ENCODE results near the gene KLHL29.

The KLHL29 gene

DNA sequence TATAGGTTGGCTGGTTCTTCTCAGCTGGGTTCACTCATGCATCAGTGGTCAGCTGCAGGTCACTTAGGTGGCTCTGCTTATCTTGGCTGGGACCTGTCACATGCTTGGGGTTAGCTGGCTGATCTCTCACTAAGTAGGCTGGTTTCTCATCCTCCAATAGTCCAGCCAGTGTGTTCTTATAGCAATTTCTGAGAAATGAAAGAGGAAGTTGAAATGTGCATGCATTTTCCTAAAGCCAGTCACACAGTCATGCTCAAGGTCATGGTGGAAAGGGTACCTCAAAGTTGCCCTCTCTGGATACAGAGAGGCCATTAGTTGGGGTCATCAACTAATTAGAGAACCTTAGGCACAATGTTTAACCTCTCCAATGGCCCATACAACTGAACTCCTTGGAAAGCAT is 64.4 kb downstream of the KLHL29 start:
- no peak for DNase-seq (ENCODE audit: low read depth in 2 of 2)

DNA sequence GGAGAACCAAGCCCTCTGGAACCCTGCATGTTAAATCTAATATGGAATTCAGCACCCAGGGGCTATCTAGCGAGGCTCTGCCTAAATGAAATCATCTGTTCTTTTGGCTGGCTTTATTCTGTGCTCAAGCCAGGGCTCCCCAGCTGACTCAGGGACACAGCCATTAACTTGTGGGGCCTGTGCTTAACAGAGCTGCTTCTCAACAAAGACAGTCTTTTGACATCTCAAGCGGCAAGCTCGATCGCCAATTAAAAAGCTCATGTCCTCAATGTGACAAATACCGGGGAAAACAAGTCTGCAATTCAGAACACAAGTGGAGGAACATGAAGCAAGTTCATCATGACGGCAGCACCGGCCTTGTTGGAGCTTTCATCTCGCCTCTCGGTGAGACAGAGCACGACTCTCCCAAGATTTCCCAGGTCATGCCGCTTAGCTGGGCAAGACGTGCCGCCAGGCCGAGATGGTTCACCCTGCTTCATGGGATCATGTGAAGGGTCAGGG is 64.9 kb downstream of the KLHL29 start:
- no peak for DNase-seq (ENCODE audit: low read depth in 2 of 2)

DNA sequence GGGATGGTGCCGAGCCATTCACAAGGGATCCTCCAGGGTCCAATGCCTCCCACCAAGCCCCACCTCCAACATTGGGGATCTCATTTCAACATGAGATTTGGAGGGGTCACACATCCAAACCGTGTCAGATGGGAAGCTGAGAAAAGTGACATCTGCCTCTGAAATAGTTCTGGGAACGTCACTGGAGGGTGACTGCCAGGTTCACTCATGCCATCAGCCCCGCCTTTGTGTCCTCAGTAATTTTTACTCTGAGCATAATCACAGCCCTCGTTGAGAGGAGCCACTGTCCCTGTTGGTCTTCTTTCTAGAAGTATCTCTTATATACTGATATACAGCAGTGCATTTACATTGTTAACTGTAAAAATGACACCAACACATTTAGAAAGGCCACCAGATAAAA is 67.4 kb downstream of the KLHL29 start:
- no peak for DNase-seq (ENCODE audit: low read depth in 2 of 2)

DNA sequence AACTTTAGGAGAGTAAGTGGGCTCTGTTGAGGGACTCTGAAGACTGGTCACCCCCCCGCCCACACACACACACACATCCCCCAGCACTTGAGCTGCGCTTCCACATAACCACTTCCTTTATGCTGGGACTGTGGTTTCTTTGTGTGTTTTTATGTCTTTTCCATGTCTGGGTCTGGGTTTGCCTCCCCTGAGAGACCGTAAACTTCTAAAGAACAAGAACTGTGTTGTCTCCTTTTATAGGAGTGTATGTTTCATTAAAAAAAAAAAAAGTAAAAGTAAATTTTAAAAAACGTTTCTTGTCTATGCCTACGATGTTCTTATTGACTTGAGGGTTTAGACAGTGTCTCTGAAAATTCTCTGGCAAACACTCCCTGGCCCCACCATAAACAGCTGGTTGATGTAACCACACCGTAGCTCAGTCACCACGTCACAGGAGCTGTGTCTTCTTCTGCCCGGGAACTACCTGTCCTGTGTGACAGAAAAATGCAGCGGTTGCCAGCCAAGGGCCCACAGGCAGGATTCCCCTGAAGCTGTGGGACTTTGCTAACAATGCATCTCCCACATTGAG is 68.0 kb downstream of the KLHL29 start:
- DNase-seq (ENCODE audit: low read depth in 2 of 2): no peak

DNA sequence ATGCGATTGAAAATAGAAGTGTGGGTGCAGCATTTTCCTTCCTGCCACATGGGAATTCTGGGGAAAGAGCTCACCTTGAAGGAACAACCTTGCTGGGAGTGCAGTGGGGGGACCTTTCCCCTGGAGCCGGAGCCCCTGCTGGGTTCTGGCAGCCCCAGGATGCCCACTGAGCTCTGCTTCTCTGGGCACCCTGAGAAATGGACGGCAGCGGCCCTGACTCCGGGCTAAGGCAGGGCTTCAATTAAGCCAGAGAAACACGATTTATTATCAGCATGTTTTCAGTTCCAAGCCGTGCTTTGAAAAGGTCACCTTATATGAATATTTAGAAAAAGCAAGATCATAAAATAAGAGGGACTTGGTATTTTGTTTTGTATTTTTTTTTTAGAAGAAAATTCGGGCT is 68.5 kb downstream of the KLHL29 start:
- DNase-seq (ENCODE audit: low read depth in 2 of 2): no peak

DNA sequence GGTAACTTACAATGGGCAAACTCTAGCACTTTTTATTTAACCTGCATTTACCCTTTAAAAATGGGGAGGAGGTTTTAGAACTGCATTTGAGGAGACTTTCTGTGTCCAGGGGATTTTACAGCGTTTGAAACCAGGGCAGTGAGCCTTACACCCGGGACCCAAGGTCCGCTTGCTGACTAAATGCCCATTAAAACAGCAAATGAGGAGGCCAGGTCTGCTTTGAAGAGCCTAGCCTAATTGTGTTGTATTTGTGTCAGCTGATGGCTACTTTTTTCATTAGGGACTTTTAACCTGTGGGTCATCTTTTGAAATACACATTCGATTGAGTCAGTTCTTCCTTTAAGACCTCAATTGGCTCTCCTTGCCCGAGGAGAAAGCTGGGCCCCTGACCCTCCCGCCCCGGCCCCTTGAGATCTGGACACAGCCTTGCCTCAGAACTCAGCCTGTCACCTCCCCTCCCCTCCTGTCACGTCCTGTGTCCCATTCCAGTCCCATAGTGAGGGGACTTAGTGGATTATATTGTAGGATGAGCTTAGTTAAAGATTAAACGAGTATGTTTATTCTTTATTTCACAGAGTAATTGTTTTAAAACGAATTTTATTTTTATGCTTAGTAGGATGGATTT is 69.0 kb downstream of the KLHL29 start:
- no peak for DNase-seq (ENCODE audit: low read depth in 2 of 2)

DNA sequence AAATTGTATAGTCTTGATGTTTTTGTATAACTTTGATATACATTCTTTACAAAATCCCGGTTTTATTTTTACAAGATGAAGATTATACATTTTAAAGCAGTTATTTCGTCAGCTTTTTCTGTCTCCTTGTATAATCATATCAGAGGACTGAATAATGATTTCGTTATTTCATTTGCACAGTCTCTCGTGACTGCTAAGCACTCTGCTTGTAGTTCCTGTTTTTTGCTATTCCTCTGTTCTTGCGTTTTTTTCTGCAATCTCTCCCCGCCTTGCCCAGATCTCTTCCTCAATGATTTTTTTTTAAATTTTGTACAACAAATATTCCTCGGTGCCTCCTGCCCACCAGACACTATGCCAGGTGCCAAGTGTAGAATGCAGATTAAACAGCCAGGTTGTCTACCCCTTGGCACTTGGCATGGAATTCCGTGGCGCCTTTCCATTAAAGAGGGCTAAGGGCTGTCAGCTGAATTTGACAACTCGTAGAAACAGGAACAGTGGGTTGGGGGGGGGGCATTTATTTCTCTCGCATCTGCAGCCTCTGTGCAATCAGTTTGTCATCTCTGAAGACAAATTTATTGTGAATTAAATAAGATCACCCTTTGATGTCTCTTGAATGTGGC is 69.6 kb downstream of the KLHL29 start:
- no peak for DNase-seq (ENCODE audit: low read depth in 2 of 2)

DNA sequence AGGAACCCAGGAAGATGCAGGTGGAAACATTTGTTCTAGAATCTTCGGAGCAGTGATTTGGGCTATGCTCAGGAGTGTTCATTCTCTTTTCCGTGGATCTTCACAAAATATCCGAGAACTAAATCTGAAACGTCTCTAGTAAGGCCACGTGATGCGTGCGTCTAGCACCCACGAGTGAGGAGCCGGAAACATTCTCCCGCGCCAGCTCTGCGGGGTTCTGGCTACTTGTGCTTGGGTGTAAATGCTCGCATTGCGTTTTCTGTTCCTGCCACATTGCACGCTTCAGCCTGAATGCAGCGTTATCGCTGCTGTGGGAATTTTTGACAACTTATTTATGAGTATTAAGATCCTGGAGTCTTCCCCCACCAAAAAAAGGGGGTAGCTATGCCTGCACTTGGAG is 71.4 kb downstream of the KLHL29 start:
- DNase-seq (ENCODE audit: low read depth in 2 of 2): no peak

DNA sequence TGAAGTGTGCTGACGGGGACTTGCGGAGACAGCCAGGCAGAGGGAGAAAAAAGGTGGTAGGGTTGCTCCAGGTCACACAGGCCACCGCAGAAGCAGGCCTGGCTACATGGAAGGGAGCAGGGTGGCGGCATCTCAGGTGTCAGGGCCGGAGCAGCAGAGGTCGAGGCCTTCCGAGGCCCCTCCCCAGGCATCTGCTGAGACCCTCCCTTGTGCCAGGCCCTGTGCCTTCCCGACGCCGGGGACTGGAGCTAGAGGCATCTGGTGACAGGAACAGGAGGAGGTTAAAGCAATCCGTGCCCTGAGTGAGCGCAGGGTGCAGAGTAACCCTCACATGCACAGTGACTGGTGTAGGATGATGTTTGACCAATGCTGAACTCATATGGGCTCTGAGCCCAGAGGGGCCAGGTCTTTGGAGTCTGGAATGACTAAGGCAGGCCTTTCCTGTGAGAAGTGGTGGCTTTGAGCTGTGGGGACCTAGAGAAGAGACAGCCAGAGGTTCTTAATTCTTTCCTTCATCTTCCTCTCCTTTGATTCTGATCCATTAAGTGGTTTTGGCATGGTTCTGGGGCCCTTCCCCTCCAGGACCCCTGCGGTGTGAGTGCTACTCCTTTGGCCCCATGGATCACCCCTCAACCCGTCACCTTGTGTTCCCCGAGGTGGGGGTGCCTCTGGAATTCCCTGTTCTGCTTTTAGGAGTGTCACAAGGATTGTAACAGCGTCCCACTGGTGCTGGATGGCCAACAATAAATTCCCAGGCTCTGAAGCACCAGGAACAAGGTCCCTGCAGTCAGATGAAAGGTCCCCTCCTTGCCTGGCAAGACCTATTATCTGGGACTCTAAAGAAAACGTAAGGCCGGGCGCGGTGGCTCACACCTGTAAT is 72.1 kb downstream of the KLHL29 start:
- no peak for DNase-seq (ENCODE audit: low read depth in 2 of 2)

DNA sequence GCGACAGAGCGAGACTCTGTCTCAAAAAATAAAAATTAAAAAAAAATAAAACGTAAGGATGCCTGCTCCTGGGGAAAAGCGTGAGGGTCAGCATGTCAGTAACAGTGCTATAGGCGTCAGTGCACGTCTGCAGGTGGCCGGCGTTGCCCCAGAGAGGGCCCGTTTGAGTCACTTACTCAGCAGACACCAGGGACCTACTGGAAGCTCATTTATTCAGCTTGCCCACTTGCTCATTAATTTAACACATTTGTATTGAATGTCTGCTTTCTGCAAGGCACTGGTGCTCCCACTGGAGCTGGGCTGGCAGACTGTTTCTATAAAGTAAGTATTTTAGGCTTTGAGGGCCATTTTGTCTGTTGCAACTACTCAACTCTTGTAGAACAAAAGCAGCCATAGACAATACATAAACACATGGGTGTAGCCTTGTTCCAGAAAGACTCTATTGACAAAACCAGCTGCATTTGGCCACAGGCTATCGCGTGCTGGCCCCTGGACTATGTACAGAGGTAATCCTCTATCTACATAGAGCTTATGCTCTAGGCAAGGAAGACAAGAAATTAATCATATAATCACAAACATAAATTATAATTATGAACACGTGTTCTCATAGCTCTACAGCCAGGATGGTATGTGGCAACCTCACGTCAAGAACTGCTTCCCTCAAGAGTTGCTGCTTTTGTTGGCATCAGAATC is 73.2 kb downstream of the KLHL29 start:
- DNase-seq (ENCODE audit: low read depth in 2 of 2): no peak

DNA sequence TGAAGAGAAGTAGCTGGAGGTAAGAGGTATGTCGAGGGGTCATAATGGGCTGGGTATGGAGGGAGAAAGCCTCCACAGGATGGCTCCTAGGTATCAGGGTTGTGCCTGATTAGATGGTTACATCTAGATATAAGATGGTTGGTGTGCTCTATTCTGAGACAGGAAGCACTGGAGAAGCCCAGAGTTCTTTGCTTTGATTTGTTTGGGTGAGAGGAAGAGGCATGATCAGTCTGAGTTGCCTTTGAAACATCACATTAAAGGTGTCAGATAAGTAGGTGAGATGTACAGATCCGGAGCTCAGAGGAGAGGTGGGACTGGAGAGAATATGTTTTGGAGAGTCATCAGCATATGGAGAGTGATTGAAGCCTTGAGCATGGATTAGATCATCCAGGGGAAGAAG is 74.1 kb downstream of the KLHL29 start:
- no peak for DNase-seq (ENCODE audit: low read depth in 2 of 2)

DNA sequence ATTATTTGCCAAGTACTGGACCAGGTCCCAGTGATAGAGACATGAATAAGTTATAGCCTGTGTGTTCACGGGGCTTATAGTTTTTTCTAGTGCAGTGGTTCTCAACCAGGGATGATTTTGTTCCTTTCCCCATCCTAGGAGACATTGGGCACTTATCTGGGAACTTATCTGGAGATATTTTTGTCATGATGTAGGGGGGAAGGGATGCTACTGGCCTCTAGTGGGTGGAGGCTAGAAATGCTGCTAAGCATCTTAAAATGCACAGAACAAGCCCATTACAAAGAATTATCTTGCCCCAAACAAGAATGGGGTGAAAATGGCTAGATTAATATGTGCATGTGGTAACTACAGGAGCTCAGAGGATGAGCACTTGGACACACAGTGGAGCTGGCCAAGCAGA is 75.2 kb downstream of the KLHL29 start:
- no peak for DNase-seq (ENCODE audit: low read depth in 2 of 2)

DNA sequence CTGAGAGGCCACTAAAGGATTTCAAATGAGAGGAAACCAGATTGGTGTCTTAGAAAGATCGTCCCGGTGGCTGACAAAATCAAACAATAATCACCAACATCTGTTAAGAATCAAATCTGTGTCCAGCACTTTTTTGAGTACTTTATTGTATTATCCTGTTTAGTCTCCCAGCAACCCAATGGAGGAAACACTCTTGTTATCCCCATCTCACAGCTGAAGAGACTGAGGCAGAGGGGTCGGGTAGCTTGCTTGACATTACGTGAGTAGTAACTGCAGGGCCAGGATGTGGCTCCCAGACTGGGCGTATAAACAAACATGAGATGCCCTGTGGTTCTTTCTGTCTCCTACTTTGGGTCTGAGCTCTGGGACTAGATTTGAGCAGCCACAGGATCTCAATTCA is 76.0 kb downstream of the KLHL29 start:
- DNase-seq (ENCODE audit: low read depth in 2 of 2): no peak

DNA sequence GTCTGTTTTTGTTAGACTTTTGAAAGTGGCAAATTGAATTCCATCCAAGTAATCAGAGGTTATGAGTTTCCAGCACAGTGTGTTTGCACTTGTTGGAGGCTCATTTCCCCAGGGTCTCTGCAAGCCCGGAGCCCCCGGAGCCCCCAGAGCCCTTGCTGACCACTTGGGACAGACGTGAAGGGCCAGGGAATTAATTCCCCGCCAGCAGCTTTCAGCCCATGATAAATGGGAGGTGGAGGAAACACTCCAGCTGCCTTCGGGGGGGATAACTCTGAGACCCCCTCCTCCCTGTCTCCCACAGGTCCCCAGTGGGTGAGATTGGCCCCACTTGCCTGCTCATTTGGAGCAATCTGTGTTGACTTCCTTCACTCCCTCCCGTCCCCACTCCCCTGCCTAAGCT is 79.2 kb downstream of the KLHL29 start:
- no peak for DNase-seq (ENCODE audit: low read depth in 2 of 2)

DNA sequence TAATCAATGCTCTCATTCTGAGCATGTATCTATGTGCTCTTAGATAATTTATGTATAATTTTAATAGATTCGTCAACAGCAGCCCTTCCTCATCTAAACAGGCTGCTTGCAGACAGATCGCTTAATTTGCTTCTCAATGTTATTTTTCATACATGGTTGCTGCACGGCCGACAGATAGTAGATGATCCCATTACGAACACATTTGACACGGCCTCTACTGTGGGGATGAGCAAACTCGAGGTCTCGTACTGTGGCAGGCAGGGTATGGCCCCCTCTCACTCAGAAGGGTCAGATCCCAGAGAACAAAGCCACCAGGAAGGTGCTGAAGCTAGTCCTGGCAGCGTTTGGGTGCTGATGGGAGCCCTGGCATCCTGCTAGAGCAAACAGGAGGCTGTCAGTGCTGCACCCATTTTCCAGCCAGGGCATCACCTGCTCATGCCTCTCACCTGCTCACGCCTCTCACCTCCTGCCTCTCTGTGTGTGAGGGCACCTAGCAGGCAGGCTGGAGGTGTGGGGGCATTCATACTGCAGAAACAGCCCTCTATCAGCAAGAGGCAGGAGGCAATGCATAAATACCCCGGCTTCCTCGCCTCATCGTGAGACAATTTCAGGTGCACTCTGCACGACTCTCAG is 80.0 kb downstream of the KLHL29 start:
- DNase-seq (ENCODE audit: low read depth in 2 of 2): no peak

DNA sequence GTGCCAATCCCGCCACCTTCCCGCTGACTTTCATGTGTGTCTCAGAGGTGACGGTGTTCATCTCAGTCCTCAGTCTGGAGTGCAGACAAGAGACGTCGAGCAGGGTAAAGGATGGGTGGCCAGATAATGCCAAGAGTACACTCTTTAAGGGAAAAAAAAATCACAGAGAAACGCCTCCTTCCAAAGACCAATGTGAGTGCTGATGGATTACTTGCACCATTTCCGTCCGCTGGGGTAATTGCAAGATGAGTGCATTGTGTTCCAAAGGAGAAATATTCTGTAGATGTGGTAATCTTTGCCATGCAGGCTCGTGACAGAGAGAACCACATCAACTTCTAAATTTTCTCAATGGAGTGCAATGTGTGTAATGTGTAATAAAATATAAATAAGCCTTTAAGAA is 81.0 kb downstream of the KLHL29 start:
- DNase-seq (ENCODE audit: low read depth in 2 of 2): no peak

DNA sequence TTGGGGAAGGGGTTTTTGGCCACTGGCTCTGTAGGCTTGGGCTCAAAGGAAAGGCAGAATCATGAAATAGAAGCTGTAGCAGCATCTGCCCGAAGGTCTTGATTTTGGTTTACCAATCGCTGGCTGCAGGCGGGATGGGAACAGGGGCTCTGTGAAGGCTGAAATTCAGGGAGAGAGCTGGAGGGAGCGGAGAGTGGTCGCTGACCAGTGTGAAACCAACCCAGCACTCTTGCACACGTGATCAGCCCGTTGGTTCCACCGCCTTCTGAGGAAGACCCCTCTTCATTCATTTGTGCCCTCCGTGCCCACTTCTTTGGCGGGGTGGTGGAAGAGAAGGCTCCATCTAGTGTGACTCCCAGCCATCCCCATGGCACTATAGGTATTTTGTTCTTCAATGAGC is 82.6 kb downstream of the KLHL29 start:
- no peak for DNase-seq (ENCODE audit: low read depth in 2 of 2)

DNA sequence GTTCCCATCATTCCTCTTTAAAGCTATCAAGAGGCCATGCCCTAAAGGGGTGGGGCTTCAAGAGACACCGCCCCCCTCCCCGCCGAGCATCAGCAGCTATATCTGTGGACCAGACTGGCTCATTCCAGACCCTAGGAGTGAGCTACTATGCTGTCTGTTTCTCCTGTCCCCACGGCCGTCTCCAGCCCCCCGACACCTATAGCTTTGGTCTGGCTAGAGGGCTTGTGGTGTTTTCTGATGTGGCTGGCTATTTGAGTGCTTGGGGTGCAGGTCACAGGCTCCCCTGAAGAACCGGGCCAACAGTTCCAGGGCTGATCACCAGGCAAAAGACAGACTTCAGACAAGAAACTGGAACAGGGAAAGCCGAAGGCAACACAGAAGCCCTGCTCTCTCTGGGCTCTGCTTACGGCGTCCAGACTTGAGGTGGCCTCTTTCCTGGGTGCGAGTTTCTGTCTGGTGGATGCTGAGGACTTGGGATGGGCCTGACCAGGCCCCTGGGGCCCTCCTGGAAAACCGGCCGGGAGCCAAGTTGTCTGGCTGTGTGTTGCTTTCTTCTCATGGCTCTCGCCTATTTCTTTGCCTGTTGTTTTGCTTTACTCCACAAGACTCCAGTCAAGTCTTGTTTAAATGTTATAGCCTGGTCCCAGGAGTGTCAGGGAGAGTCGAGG is 83.6 kb downstream of the KLHL29 start:
- no peak for DNase-seq (ENCODE audit: low read depth in 2 of 2)

DNA sequence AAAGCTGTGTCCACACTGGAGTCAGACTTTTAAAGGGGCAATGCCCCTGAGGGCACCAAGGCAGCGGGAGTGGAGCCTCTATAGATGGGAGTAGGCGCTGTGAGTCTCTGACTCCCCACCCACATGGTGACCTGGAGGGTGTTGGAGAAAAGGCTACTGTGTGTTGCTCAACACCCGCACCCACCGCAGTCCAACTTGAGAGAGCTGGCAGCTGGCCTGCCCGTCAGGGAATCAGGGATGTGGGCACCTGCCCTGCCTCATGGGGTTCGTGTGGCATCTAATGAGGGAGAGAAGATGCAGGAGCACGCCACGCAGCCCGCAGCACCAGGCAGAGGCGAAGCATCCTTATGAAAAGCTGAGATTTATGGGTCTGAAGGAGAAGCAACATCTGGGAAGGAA is 84.2 kb downstream of the KLHL29 start:
- no peak for DNase-seq (ENCODE audit: low read depth in 2 of 2)

DNA sequence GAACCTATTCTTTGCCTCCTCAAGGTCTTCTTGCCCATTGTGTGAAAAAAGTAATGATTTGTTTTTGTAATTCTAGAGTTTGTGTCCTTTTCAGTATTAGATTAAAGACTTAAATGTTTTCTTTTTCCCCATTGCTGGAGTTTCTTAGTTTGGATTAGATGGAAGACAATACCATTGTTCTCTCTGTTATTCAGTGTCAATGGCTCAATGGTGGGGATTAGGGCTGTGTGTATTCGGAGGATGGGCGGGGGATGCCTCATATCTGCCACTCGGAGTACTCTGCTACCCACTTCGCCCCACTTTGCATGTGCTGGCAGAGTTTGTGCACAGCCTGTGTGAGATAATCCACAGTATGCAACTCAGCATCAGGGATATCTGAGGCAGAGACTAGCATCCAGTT is 90.1 kb downstream of the KLHL29 start:
- DNase-seq (ENCODE audit: low read depth in 2 of 2): no peak

DNA sequence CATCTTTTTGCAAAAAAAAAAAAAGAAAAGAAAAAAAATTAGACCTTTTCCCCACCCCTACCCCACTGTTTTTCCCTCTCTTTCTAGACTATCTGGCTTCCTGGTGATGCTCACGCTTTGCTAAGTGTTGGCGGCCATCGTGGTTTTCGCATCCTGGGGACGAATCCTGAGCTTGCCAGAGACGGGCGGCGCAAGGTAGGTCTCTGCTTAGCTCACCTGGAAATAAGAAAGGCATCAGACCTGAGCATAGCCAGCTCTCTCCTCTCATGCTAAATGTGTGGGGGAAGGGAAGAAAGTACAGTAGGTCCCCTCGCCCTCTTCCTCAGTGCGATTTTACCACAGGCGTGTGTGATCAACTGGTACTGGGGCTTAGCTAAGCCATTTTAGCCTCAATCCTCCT is 90.5 kb downstream of the KLHL29 start:
- no peak for DNase-seq (ENCODE audit: low read depth in 2 of 2)

Measured in stimulated activated CD8-positive, alpha-beta memory T cell treated with anti-CD3 and anti-CD28 coated beads, Interleukin-15, amount 100 ng/mL, for 4 hours (primary cell).